HEK293 (cell line): ENCODE results near the gene SEMA7A.
A peak's percentile ranks its signal among the peaks of the same experiment; 100 is the strongest.

Experiments used
- CTCF ChIA-PET: fragments of 350-600 bp; formaldehyde crosslinking; extraction: SDS; loops from one replicate; lab custom pipeline; 2021; ENCODE audit warnings: antibody characterized with exemption; lab: Yijun Ruan, JAX
- POLR2A ChIA-PET: fragments of 300-600 bp; formaldehyde crosslinking; extraction: SDS; loops from one replicate; lab custom pipeline; 2020; ENCODE audit warnings: antibody characterized with exemption, inconsistent platforms; lab: Yijun Ruan, JAX
- H3K27ac ChIP-seq: fragments of 200-500 bp; sonication (Bioruptor generic); 2 replicates; pipeline ENCODE4 v1.5.1; 2014; ENCODE audit warnings: low read depth, low read length, control low read depth, inconsistent platforms; ENCODE audit errors: extremely low read depth
- H3K36me3 ChIP-seq, 2 experiments: fragments of 200-500 bp in 1 of 2; sonication (Bioruptor generic) in 1 of 2; 1 replicate in 1 of 2; 2 replicates in 1 of 2; pipeline ENCODE4 v1.5.1; 2014 to 2017; ENCODE audit warnings: inconsistent platforms in 2 of 2, low read length in 2 of 2; ENCODE audit not compliant: control insufficient read depth in 2 of 2, insufficient read depth in 1 of 2
- H3K4me1 ChIP-seq: fragments of 200-500 bp; sonication (Bioruptor generic); 2 replicates; pipeline ENCODE4 v1.5.1; 2014; ENCODE audit warnings: mild to moderate bottlenecking, low read length, inconsistent platforms; ENCODE audit not compliant: control insufficient read depth, insufficient read depth
- H3K4me3 ChIP-seq: 2 replicates; pipeline ENCODE4 v1.5.1; 2011; ENCODE audit warnings: low read depth, mild to moderate bottlenecking, control low read depth, low read length, moderate library complexity
- H3K9me3 ChIP-seq: fragments of 200-500 bp; sonication (Bioruptor generic); 2 replicates; pipeline ENCODE4 v1.5.1; 2014; ENCODE audit warnings: low read depth, low read length, inconsistent platforms; ENCODE audit not compliant: control insufficient read depth, insufficient read depth
- ATF2 ChIP-seq: fragments of 450-650 bp; formaldehyde crosslinking; IDR thresholded peaks from 2 replicates; pipeline ENCODE4 v1.5.1; 2016; ENCODE audit warnings: missing biosample characterization, missing genetic modification characterization, low read depth
- HOXC10 ChIP-seq: sonication (generic); formaldehyde crosslinking; IDR thresholded peaks from 2 replicates; pipeline ENCODE4 v1.8.1; 2023; ENCODE audit warnings: mild to moderate bottlenecking, missing genetic modification reagents
- PATZ1 ChIP-seq: fragments of 450-650 bp; formaldehyde crosslinking; IDR thresholded peaks from 2 replicates; pipeline ENCODE4 v1.5.1; 2016; ENCODE audit warnings: missing biosample characterization, missing genetic modification characterization
- SETDB1 ChIP-seq: IDR thresholded peaks from one replicate; pipeline ENCODE4 v1.6.1; 2017; ENCODE audit warnings: mild to moderate bottlenecking, low read length, moderate library complexity, mixed read lengths; ENCODE audit not compliant: insufficient read length
- TCF7L2 ChIP-seq: IDR thresholded peaks from 2 replicates; pipeline ENCODE4 v1.6.1; 2011; ENCODE audit warnings: low read depth, mild to moderate bottlenecking, inconsistent platforms, low read length, moderate library complexity, borderline replicate concordance
- YY2 ChIP-seq: fragments of 450-650 bp; formaldehyde crosslinking; IDR thresholded peaks from 2 replicates; pipeline ENCODE4 v1.5.1; 2016; ENCODE audit warnings: missing biosample characterization, missing genetic modification characterization
- ZBTB10 ChIP-seq: fragments of 450-650 bp; formaldehyde crosslinking; IDR thresholded peaks from 2 replicates; pipeline ENCODE4 v1.5.1; 2016; ENCODE audit warnings: missing biosample characterization, missing genetic modification characterization
- ZBTB26 ChIP-seq: fragments of 450-650 bp; formaldehyde crosslinking; optimal IDR thresholded peaks from 2 replicates; pipeline ENCODE3; 2016; ENCODE audit warnings: missing biosample characterization, mild to moderate bottlenecking, missing genetic modification characterization
- ZFP41 ChIP-seq: fragments of 450-650 bp; formaldehyde crosslinking; IDR thresholded peaks from 2 replicates; pipeline ENCODE4 v1.5.1; 2016; ENCODE audit warnings: missing biosample characterization, missing genetic modification characterization, borderline replicate concordance
- ZNF140 ChIP-seq: fragments of 450-650 bp; formaldehyde crosslinking; IDR thresholded peaks from 2 replicates; pipeline ENCODE4 v1.5.1; 2016; ENCODE audit warnings: missing biosample characterization, missing genetic modification characterization
- ZNF433 ChIP-seq: fragments of 450-650 bp; formaldehyde crosslinking; IDR thresholded peaks from 2 replicates; pipeline ENCODE4 v1.5.1; 2016; ENCODE audit warnings: missing biosample characterization, missing genetic modification characterization, low read depth
- ZNF48 ChIP-seq: fragments of 450-650 bp; formaldehyde crosslinking; IDR thresholded peaks from 2 replicates; pipeline ENCODE4 v1.5.1; 2016; ENCODE audit warnings: missing biosample characterization, missing genetic modification characterization
- ZNF529 ChIP-seq: fragments of 450-650 bp; formaldehyde crosslinking; IDR thresholded peaks from 2 replicates; pipeline ENCODE4 v1.5.1; 2017; ENCODE audit warnings: missing genetic modification characterization, missing biosample characterization; ENCODE audit not compliant: insufficient replicate concordance
- ZNF548 ChIP-seq: fragments of 450-650 bp; formaldehyde crosslinking; IDR thresholded peaks from 2 replicates; pipeline ENCODE4 v1.5.1; 2016; ENCODE audit warnings: missing biosample characterization, missing genetic modification characterization
- ZNF571 ChIP-seq: fragments of 450-650 bp; formaldehyde crosslinking; IDR thresholded peaks from 2 replicates; pipeline ENCODE4 v1.5.0; 2017; ENCODE audit warnings: missing biosample characterization, missing genetic modification characterization
- ZNF843 ChIP-seq: fragments of 450-650 bp; formaldehyde crosslinking; IDR thresholded peaks from 2 replicates; pipeline ENCODE4 v1.5.1; 2016; ENCODE audit warnings: missing biosample characterization, missing genetic modification characterization
- ZSCAN18 ChIP-seq: fragments of 450-650 bp; formaldehyde crosslinking; IDR thresholded peaks from 2 replicates; pipeline ENCODE4 v1.5.1; 2016; ENCODE audit warnings: missing biosample characterization, missing genetic modification characterization

The SEMA7A gene

GRCh38 chr15:74464897-74465296 lies 31.1 kb upstream of the SEMA7A start (continued):
- TF ChIP-seq ATF2 (tag by site-specific recombination), result no peak

- CTCF ChIA-PET, result interaction anchor here (0.8 to 1.2 kb wide), 2 partner anchors 25 to 26 kb away, joined by 3 to 4 read pairs; no protein-coding TSS in a partner anchor
- Histone ChIP-seq H3K27ac (no peak overlapping the region), H3K9me3 (no peaks in the 10 kb centered on the region), H3K4me3 (no peak overlapping the region), H3K36me3 (peaks cover 13 to 33% of the 10 kb centered on the region in 2 experiments), H3K4me1 (peaks cover 2% of the 10 kb centered on the region; the same call in 1 of the 2 replicates)
- TF ChIP-seq ZNF48 (tag by site-specific recombination) (no peak), ZNF529 (tag by site-specific recombination) (no peak), PATZ1 (tag by site-specific recombination) (no peak), YY2 (tag by site-specific recombination) (no peak), ZSCAN18 (tag by site-specific recombination) (no peak), ZNF433 (tag by site-specific recombination) (no peak), ZFP41 (tag by site-specific recombination) (no peak), ZNF571 (no peak), ZNF548 (tag by site-specific recombination) (no peak), ZBTB26 (tag by site-specific recombination) (no peak), ZNF140 (no peak)
- POLR2A ChIA-PET, result no interaction called here
Observed at GRCh38 chr15:74464216-74464615, 30.5 kb upstream of the SEMA7A start.

- Histone ChIP-seq H3K36me3 (peaks cover 15 to 29% of the 10 kb centered on the region in 2 experiments), H3K4me3 (no peak overlapping the region), H3K9me3 (no peaks in the 10 kb centered on the region), H3K4me1 (peaks cover 2% of the 10 kb centered on the region; the same call in 1 of the 2 replicates), H3K27ac (no peak overlapping the region)
- TF ChIP-seq ZNF843 (tag by site-specific recombination) (no peak), ZNF529 (tag by site-specific recombination) (peak; percentile 11), ZBTB10 (tag by site-specific recombination) (no peak), HOXC10 (CRISPR knock-in tag) (no peak), TCF7L2 (no peak), SETDB1 (peak; percentile 85)
- ChIA-PET POLR2A (interaction anchor here (3.5 kb wide), 1 partner anchor 77 kb away, joined by 35 read pairs; the partner anchor contains the start of gene ARID3B), CTCF (interaction anchor here (1.2 kb wide), 1 partner anchor 91 kb away, joined by 3 read pairs; no protein-coding TSS in a partner anchor)
Observed at GRCh38 chr15:74463634-74464033, 29.9 kb upstream of the SEMA7A start.
